Measurements from ENCODE around the gene SPACA1.

The SPACA1 gene

GRCh38 chr6:88074791-88075190 lies 27.1 kb downstream of the SPACA1 start:
- Histone ChIP-seq H3K9me3 (replicated peaks in 1 of 11) (no peaks in the 10 kb centered on the region), H4K20me1 (no peaks in the 10 kb centered on the region), H3K4me3 (no peak overlapping the region), H3K27ac (no peak overlapping the region), H3K4me1 (no peaks in the 10 kb centered on the region), H3K4me2 (no peak overlapping the region), H3K9ac (no peak overlapping the region), H3K36me3 (no peaks in the 10 kb centered on the region), H3K27me3 (no peaks in the 10 kb centered on the region)
- no peak for TF ChIP-seq Cebpa-rat (IDR thresholded peaks at IDR 0.05)

DNA sequence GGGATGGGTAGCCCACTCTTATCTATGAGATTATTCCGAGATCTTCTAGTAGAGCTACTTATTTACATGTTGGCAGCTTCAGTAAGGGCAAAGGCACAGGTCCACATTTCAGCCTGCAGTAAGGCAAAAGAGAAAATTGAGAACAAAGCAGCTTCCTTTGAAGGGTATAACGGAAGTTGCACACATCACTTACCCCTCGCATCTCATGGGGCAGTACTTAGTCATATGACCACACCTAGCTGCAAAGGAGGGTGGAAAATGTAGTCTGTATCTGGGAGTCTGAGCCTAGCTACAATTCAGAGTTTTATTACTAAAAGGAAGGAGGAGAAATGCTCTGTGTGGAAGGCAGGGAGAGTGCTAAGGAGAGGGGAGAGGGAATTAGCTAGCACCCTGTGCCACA lies 29.7 kb downstream of the SPACA1 start:
- no peak overlapping the region for H3K4me3 ChIP-seq
- H3K36me3 ChIP-seq: no peaks in the 10 kb centered on the region
- no peak overlapping the region for H3K9ac ChIP-seq
- no peak for TF ChIP-seq Cebpa-rat (IDR thresholded peaks at IDR 0.05)
- no peak overlapping the region for H3K4me2 ChIP-seq
- H3K9me3 ChIP-seq (replicated peaks in 1 of 11): no peaks in the 10 kb centered on the region
- H3K27me3 ChIP-seq: no peaks in the 10 kb centered on the region
- no peak overlapping the region for H3K27ac ChIP-seq
- no peaks in the 10 kb centered on the region for H3K4me1 ChIP-seq
- no peaks in the 10 kb centered on the region for H4K20me1 ChIP-seq

DNA sequence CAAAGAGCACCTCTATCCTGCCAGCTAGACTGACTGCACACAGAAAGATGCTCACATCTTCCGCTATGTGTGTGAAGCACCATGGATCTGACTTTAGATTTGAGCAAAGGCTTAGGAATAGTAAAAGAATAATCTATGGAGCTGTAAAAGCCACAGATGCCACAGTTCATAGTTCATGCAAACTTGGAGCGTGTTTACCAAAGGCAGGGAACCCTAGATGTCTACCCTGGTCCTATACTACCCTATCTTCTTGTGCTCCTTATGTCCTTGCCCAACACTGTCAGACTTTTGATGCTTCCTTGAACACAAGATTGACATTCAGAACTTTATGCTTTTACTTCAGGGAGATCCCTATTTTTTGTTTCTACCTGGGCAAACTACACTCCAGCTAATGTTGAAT lies 39.2 kb downstream of the SPACA1 start:
- no peak overlapping the region for H3K9ac ChIP-seq
- no peak overlapping the region for H3K4me3 ChIP-seq
- no peak overlapping the region for H3K27ac ChIP-seq
- no peak overlapping the region for H3K4me2 ChIP-seq
- no peaks in the 10 kb centered on the region for H3K9me3 ChIP-seq (replicated peaks in 1 of 11)
- H3K4me1 ChIP-seq: no peaks in the 10 kb centered on the region
- no peaks in the 10 kb centered on the region for H3K36me3 ChIP-seq
- TF ChIP-seq Cebpa-rat (IDR thresholded peaks at IDR 0.05): no peak
- no peaks in the 10 kb centered on the region for H4K20me1 ChIP-seq
- no peaks in the 10 kb centered on the region for H3K27me3 ChIP-seq

- Histone ChIP-seq H3K27me3 (no peaks in the 10 kb centered on the region), H3K9ac (no peak overlapping the region), H3K9me3 (replicated peaks in 1 of 11) (no peaks in the 10 kb centered on the region), H3K4me2 (no peak overlapping the region), H3K4me3 (no peak overlapping the region), H3K4me1 (no peaks in the 10 kb centered on the region), H3K27ac (no peak overlapping the region), H3K36me3 (no peaks in the 10 kb centered on the region), H4K20me1 (no peaks in the 10 kb centered on the region)
- TF ChIP-seq Cebpa-rat (IDR thresholded peaks at IDR 0.05): no peak
These were observed 42.1 kb downstream of the SPACA1 start for GRCh38 chr6:88089708-88090107.

GRCh38 chr6:88105741-88106340 lies 58.2 kb downstream of the SPACA1 start:
- Histone ChIP-seq H3K9me3 (replicated peaks in 1 of 11) (no peaks in the 10 kb centered on the region), H3K27ac (no peak overlapping the region), H3K4me3 (no peak overlapping the region), H3K27me3 (no peaks in the 10 kb centered on the region), H3K9ac (no peak overlapping the region), H4K20me1 (no peaks in the 10 kb centered on the region), H3K4me1 (no peaks in the 10 kb centered on the region), H3K36me3 (no peaks in the 10 kb centered on the region), H3K4me2 (no peak overlapping the region)
- no peak for TF ChIP-seq Cebpa-rat (IDR thresholded peaks at IDR 0.05)

GRCh38 chr6:88107241-88107640 lies 59.6 kb downstream of the SPACA1 start:
- Histone ChIP-seq H3K4me3 (no peak overlapping the region), H4K20me1 (no peaks in the 10 kb centered on the region), H3K4me2 (no peak overlapping the region), H3K4me1 (no peaks in the 10 kb centered on the region), H3K27ac (no peak overlapping the region), H3K9ac (no peak overlapping the region), H3K27me3 (no peaks in the 10 kb centered on the region), H3K9me3 (replicated peaks in 1 of 11) (no peaks in the 10 kb centered on the region), H3K36me3 (no peaks in the 10 kb centered on the region)
- TF ChIP-seq Cebpa-rat (IDR thresholded peaks at IDR 0.05): no peak

DNA sequence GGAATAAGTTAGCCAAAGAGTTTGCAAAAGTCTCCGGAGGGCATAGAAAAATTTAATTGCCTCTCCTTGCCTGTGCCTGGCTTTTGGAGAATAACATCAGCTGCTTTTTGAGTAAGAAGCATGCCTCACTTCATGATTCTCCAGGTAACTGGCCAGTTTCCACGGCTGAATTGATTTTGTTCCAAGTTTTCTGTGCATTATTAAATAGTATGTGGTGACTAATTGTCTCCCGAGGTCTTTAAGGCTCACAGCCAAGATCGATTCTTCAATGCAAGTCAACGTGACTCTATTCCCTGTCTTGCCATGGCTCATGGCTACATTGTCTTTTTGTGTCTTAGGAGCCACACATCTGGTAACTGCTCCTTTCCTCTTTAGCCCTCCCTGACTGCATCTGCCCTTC lies 64.3 kb downstream of the SPACA1 start:
- H3K4me2 ChIP-seq: no peak overlapping the region
- no peak overlapping the region for H3K4me3 ChIP-seq
- H3K9ac ChIP-seq: no peak overlapping the region
- H3K4me1 ChIP-seq: no peaks in the 10 kb centered on the region
- H4K20me1 ChIP-seq: no peaks in the 10 kb centered on the region
- H3K27ac ChIP-seq: no peak overlapping the region
- no peaks in the 10 kb centered on the region for H3K9me3 ChIP-seq (replicated peaks in 1 of 11)
- no peaks in the 10 kb centered on the region for H3K27me3 ChIP-seq
- TF ChIP-seq Cebpa-rat (IDR thresholded peaks at IDR 0.05): no peak
- no peaks in the 10 kb centered on the region for H3K36me3 ChIP-seq

GRCh38 chr6:88114838-88115237 lies 67.2 kb downstream of the SPACA1 start:
- Histone ChIP-seq H3K9me3 (replicated peaks in 1 of 11) (no peaks in the 10 kb centered on the region), H3K9ac (no peak overlapping the region), H3K36me3 (no peaks in the 10 kb centered on the region), H3K27me3 (no peaks in the 10 kb centered on the region), H3K27ac (no peak overlapping the region), H3K4me3 (no peak overlapping the region), H3K4me2 (no peak overlapping the region), H3K4me1 (no peaks in the 10 kb centered on the region), H4K20me1 (no peaks in the 10 kb centered on the region)
- no peak for TF ChIP-seq Cebpa-rat (IDR thresholded peaks at IDR 0.05)

- H3K27ac ChIP-seq: no peak overlapping the region
- no peaks in the 10 kb centered on the region for H3K4me1 ChIP-seq
- no peak overlapping the region for H3K9ac ChIP-seq
- H3K36me3 ChIP-seq: no peaks in the 10 kb centered on the region
- no peaks in the 10 kb centered on the region for H3K9me3 ChIP-seq (replicated peaks in 1 of 11)
- H3K4me3 ChIP-seq: no peak overlapping the region
- no peak overlapping the region for H3K4me2 ChIP-seq
- H3K27me3 ChIP-seq: no peaks in the 10 kb centered on the region
- no peaks in the 10 kb centered on the region for H4K20me1 ChIP-seq
- TF ChIP-seq Cebpa-rat (IDR thresholded peaks at IDR 0.05): no peak
These were observed 67.7 kb downstream of the SPACA1 start for GRCh38 chr6:88115307-88115706.

GRCh38 chr6:88116276-88116675 lies 68.6 kb downstream of the SPACA1 start:
- no peak for TF ChIP-seq Cebpa-rat (IDR thresholded peaks at IDR 0.05)
- Histone ChIP-seq H3K4me3 (no peak overlapping the region), H3K4me2 (no peak overlapping the region), H3K36me3 (no peaks in the 10 kb centered on the region), H3K9ac (no peak overlapping the region), H3K4me1 (no peaks in the 10 kb centered on the region), H3K27ac (no peak overlapping the region), H3K27me3 (no peaks in the 10 kb centered on the region), H3K9me3 (replicated peaks in 1 of 11) (no peaks in the 10 kb centered on the region), H4K20me1 (no peaks in the 10 kb centered on the region)

Data from BLaER1 treated with 17β-estradiol and CSF1 and Interleukin-3, amounts not matched to agents 10 nM and 100 nM (cell line).